ENCODE data around the gene METTL25B. TPM values are rescaled to one million over a fixed set of nuclear protein-coding genes. Genes with fewer than 3 reads are reported as not detected.

METTL25B gene
- total and polyA plus RNA-seq, 10 of the 15 experiments (the other 5 are each of a cell fraction or from before 2014, with no cell fraction given) = 5.9 to 25.2 (median 13.5) TPM

GRCh38 chr1:156745881-156746280 is 17.6 kb downstream of the METTL25B start:
- FAIRE-seq (no peak), DNase-seq (ENCODE audit: low read depth, low spot score) (no peak), ATAC-seq (no peak)
- peaks cover 61% of the 10 kb centered on the region for H3K79me2 ChIP-seq (ENCODE audit: control insufficient read depth, insufficient read depth, low read length)
- peaks cover 20% of the 10 kb centered on the region for H3K4me1 ChIP-seq (ENCODE audit: control insufficient read depth, insufficient read depth, low read length)
- intact Hi-C loops (cut with micrococcal nuclease; ENCODE audit: unreplicated experiment) = loop anchor here (10.0 kb wide), 1 partner anchor 241 kb away; the partner anchor contains the start of gene MEF2D
- peaks cover 22 to 23% of the 10 kb centered on the region in 2 experiments for H3K36me3 ChIP-seq (ENCODE audit: control insufficient read depth in 2 of 2, insufficient read depth in 2 of 2, low read length in 1 of 2)
- peak overlapping the region; percentile 10; the same call in 1 of the 2 replicates for H3K27ac ChIP-seq (ENCODE audit: control insufficient read depth, insufficient read depth)
- no peaks in the 10 kb centered on the region for H3K9me3 ChIP-seq (replicated peaks; ENCODE audit: control insufficient read depth, insufficient read depth, low read length)
- 58% methylated on average over 3 of the region's 3 CpGs for WGBS (ENCODE audit: insufficient coverage, insufficient replicate concordance, low lambda C conversion rate, missing lambda C conversion rate)
- BruUV-seq (replicated peaks) = no TSS peak
- peak overlapping the region; percentile 68; the same call in 1 of the 2 replicates for H3K4me3 ChIP-seq
- POLR2A ChIA-PET = interaction anchor here (0.8 kb wide), 1 partner anchor 18 kb away, joined by 6 read pairs; the partner anchor contains the start of genes ISG20L2 and METTL25B
- SMC1A ChIA-PET (ENCODE audit: uncharacterized antibody, unreplicated experiment) = interaction anchor here (3.5 kb wide), 1 partner anchor 20 kb away, joined by 20 read pairs; no protein-coding TSS in a partner anchor
- in situ Hi-C loops (cut with MboI) = no loop called here
- RAD21 ChIA-PET (ENCODE audit: unreplicated experiment) = interaction anchor here (1.0 kb wide), 1 partner anchor 19 kb away, joined by 3 read pairs; no protein-coding TSS in a partner anchor
- H4K20me1 ChIP-seq (ENCODE audit: control insufficient read depth, insufficient read depth) = no peaks in the 10 kb centered on the region
- H3K9ac ChIP-seq (ENCODE audit: control insufficient read depth, insufficient read depth, low read length) = no peak overlapping the region
- peak overlapping the region; percentile 55; the same call in 1 of the 2 replicates for H3K4me2 ChIP-seq (ENCODE audit: control insufficient read depth, insufficient read depth)
- no peak overlapping the region for H2AFZ ChIP-seq (ENCODE audit: control insufficient read depth, low read depth, low read length)
- H3K27me3 ChIP-seq (replicated peaks in 1 of 2; ENCODE audit: control insufficient read depth in 2 of 2, insufficient read depth in 2 of 2, low read length in 1 of 2) = no peaks in the 10 kb centered on the region
- CTCF ChIA-PET = interaction anchor here (0.7 to 1.4 kb wide), 3 partner anchors 19 to 449 kb away, joined by 3 to 4 read pairs (median 4); no protein-coding TSS in a partner anchor
- no peak for TF ChIP-seq ASH2L (IDR thresholded peaks at IDR 0.05; ENCODE audit: borderline replicate concordance, low read depth)
- TF ChIP-seq ATF7 (IDR thresholded peaks at IDR 0.05; ENCODE audit: low read depth) = no peak
- no peak for TF ChIP-seq IKZF1 (conservative IDR thresholded peaks at IDR 0.05)
- TF ChIP-seq, protein P1, sequence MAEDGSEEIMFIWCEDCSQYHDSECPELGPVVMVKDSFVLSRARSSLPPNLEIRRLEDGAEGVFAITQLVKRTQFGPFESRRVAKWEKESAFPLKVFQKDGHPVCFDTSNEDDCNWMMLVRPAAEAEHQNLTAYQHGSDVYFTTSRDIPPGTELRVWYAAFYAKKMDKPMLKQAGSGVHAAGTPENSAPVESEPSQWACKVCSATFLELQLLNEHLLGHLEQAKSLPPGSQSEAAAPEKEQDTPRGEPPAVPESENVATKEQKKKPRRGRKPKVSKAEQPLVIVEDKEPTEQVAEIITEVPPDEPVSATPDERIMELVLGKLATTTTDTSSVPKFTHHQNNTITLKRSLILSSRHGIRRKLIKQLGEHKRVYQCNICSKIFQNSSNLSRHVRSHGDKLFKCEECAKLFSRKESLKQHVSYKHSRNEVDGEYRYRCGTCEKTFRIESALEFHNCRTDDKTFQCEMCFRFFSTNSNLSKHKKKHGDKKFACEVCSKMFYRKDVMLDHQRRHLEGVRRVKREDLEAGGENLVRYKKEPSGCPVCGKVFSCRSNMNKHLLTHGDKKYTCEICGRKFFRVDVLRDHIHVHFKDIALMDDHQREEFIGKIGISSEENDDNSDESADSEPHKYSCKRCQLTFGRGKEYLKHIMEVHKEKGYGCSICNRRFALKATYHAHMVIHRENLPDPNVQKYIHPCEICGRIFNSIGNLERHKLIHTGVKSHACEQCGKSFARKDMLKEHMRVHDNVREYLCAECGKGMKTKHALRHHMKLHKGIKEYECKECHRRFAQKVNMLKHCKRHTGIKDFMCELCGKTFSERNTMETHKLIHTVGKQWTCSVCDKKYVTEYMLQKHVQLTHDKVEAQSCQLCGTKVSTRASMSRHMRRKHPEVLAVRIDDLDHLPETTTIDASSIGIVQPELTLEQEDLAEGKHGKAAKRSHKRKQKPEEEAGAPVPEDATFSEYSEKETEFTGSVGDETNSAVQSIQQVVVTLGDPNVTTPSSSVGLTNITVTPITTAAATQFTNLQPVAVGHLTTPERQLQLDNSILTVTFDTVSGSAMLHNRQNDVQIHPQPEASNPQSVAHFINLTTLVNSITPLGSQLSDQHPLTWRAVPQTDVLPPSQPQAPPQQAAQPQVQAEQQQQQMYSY (CRISPR knock-in tag; IDR thresholded peaks at IDR 0.05) = no peak
- no peak for TF ChIP-seq PAX5 (IDR thresholded peaks at IDR 0.05; ENCODE audit: borderline replicate concordance, low read depth, low read length)
- no peak for TF ChIP-seq SIN3A (IDR thresholded peaks at IDR 0.05; ENCODE audit: low read depth, low read length)
- TF ChIP-seq RFX5 (IDR thresholded peaks at IDR 0.05; ENCODE audit: low read depth, low read length) = no peak
- no peak for TF ChIP-seq POLR2A (IDR thresholded peaks at IDR 0.05; ENCODE audit: low read depth, low read length)
- no peak for TF ChIP-seq MTA2 (IDR thresholded peaks at IDR 0.05; ENCODE audit: low read depth)
- TF ChIP-seq FOS (IDR thresholded peaks at IDR 0.05; ENCODE audit: borderline replicate concordance, extremely low read depth, insufficient read length) = no peak
- no peak for TF ChIP-seq JUNB (IDR thresholded peaks at IDR 0.05)
- TF ChIP-seq, protein P2, sequence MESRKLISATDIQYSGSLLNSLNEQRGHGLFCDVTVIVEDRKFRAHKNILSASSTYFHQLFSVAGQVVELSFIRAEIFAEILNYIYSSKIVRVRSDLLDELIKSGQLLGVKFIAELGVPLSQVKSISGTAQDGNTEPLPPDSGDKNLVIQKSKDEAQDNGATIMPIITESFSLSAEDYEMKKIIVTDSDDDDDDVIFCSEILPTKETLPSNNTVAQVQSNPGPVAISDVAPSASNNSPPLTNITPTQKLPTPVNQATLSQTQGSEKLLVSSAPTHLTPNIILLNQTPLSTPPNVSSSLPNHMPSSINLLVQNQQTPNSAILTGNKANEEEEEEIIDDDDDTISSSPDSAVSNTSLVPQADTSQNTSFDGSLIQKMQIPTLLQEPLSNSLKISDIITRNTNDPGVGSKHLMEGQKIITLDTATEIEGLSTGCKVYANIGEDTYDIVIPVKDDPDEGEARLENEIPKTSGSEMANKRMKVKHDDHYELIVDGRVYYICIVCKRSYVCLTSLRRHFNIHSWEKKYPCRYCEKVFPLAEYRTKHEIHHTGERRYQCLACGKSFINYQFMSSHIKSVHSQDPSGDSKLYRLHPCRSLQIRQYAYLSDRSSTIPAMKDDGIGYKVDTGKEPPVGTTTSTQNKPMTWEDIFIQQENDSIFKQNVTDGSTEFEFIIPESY (IDR thresholded peaks at IDR 0.05) = no peak
- no peak for TF ChIP-seq ATF3 (IDR thresholded peaks at IDR 0.05; ENCODE audit: borderline replicate concordance, extremely low read depth, low read depth, low read length)
- TF ChIP-seq SIX5 (IDR thresholded peaks at IDR 0.05; ENCODE audit: low read depth, low read length, severe bottlenecking) = no peak
- no peak for TF ChIP-seq ZBTB11 (CRISPR knock-in tag; IDR thresholded peaks at IDR 0.05)
- TF ChIP-seq CBFB (IDR thresholded peaks at IDR 0.05; ENCODE audit: low read depth) = no peak

Measured in GM12878 (cell line).